CD8-positive, alpha-beta memory T cell (primary cell): ENCODE results near the gene ST3GAL6. TPM values are rescaled to one million over a fixed set of nuclear protein-coding genes. Genes with fewer than 3 reads are reported as not detected.

Experiments
- CTCF ChIA-PET: fragments of 350-600 bp; sonication (Branson Sonifier 250); formaldehyde crosslinking; loops from one replicate; lab custom pipeline; 2021; ENCODE audit warnings: antibody characterized with exemption; lab: Charles Lee
- POLR2A ChIA-PET: fragments of 350-600 bp; sonication (Branson Sonifier 250); formaldehyde crosslinking; loops from one replicate; lab custom pipeline; 2021; ENCODE audit warnings: antibody characterized with exemption; lab: Charles Lee
- DNase-seq, 5 donors: peaks; one replicate each; pipeline versions ENCODE4 v3.0.0 to v3.0.0-alpha.2; 2020 to 2022; ENCODE audit warnings: mixed read lengths in 1 of 5
- H3K27ac ChIP-seq: one replicate; pipeline ENCODE4 v1.7.0; 2013; ENCODE audit warnings: low read depth, mild to moderate bottlenecking, low read length, moderate library complexity
- H3K27me3 ChIP-seq: 2 replicates; pipeline ENCODE4 v1.7.0; 2013; ENCODE audit warnings: low read length, mild to moderate bottlenecking; ENCODE audit not compliant: insufficient read depth, poor library complexity, severe bottlenecking
- H3K36me3 ChIP-seq: 2 replicates; pipeline ENCODE4 v1.7.0; 2013; ENCODE audit warnings: mild to moderate bottlenecking, low read length, moderate library complexity; ENCODE audit not compliant: insufficient read depth
- H3K4me1 ChIP-seq: 2 replicates; pipeline ENCODE4 v1.7.0; 2013; ENCODE audit warnings: mild to moderate bottlenecking, low read length, moderate library complexity; ENCODE audit not compliant: insufficient read depth
- H3K4me3 ChIP-seq: 2 replicates; pipeline ENCODE4 v1.7.0; 2013; ENCODE audit warnings: mild to moderate bottlenecking, low read length
- H3K9me3 ChIP-seq: 2 replicates; pipeline ENCODE4 v1.7.0; 2013; ENCODE audit warnings: mild to moderate bottlenecking, low read length
- H3K27ac Mint-ChIP-seq, 8 donors: one replicate each; pipeline ENCODE4 v1.8.0; 2020 to 2021; ENCODE audit warnings: mixed read lengths in 8 of 8, mild to moderate bottlenecking in 6 of 8, inconsistent platforms in 3 of 8, moderate library complexity in 3 of 8
- H3K27me3 Mint-ChIP-seq, 2 donors: one replicate each; pipeline ENCODE4 v1.8.0; 2020 to 2021; ENCODE audit warnings: mixed read lengths in 2 of 2, mild to moderate bottlenecking in 1 of 2, moderate library complexity in 1 of 2
- H3K36me3 Mint-ChIP-seq, 3 donors: one replicate each; pipeline ENCODE4 v1.8.0; 2020 to 2021; ENCODE audit warnings: mixed read lengths in 3 of 3, inconsistent platforms in 1 of 3, mild to moderate bottlenecking in 1 of 3
- H3K4me1 Mint-ChIP-seq, 3 donors: one replicate each; pipeline ENCODE4 v1.8.0; 2020 to 2021; ENCODE audit warnings: mixed read lengths in 3 of 3, inconsistent platforms in 1 of 3, mild to moderate bottlenecking in 1 of 3
- H3K4me3 Mint-ChIP-seq, 7 donors: one replicate each; pipeline ENCODE4 v1.8.0; 2020 to 2021; ENCODE audit warnings: mixed read lengths in 7 of 7, mild to moderate bottlenecking in 6 of 7, moderate library complexity in 4 of 7, inconsistent platforms in 2 of 7
- H3K9me3 Mint-ChIP-seq, 5 donors: one replicate each; pipeline ENCODE4 v1.8.0; 2020 to 2022; ENCODE audit warnings: mixed read lengths in 5 of 5, mild to moderate bottlenecking in 3 of 5, moderate library complexity in 2 of 5, inconsistent platforms in 1 of 5
- polyA plus RNA-seq: library from polyadenylated mRNA; unstranded; fragments of 300-500 nt; fragmentation: Illumina TruSeq; gene quantifications from one replicate; pipeline ENCODE4 v1.2.3, GENCODE V29; 2021
- total RNA-seq, 2 experiments: library from RNA; stranded (reverse); gene quantifications; one replicate each; pipeline ENCODE4 v1.2.3, GENCODE V29; 2021

The ST3GAL6 gene
- total and polyA plus RNA-seq, 3 experiments from 2014 or later = 0.20 to 0.31 TPM; not detected in 1

DNA sequence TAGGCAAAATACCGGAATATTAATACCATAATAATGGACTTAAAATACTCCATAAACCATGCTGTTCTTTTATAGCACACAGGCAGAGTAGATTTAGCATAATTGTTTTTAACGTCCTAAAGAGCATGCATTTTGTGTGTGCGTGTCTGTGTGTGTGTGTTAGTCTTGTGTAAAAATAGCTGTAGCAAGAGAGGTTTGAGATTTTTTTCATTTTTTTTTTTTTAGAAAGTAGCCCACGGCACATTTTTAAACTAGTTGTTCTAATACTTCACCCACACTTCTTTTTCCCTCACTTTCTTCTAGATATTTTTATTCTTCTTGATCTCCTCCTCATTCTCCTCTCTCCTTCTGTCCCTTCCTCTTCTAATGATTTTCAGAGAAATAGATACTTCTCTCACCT is 7.5 kb upstream of the ST3GAL6 start:
- Histone ChIP-seq H3K4me1 (no peaks in the 10 kb centered on the region), H3K36me3 (no peaks in the 10 kb centered on the region), H3K27me3 (no peaks in the 10 kb centered on the region), H3K9me3 (no peaks in the 10 kb centered on the region), H3K4me3 (no peak overlapping the region), H3K27ac (no peak overlapping the region)
- DNase-seq = no peak
- peaks cover 3 to 31% of the 10 kb centered on the region in 2 donors for H3K27me3 Mint-ChIP-seq
- H3K4me1 Mint-ChIP-seq = no peaks in the 10 kb centered on the region
- CTCF ChIA-PET = no interaction called here
- H3K36me3 Mint-ChIP-seq = no peaks in the 10 kb centered on the region
- POLR2A ChIA-PET = no interaction called here
- H3K4me3 Mint-ChIP-seq = no peak overlapping the region
- H3K27ac Mint-ChIP-seq = no peak overlapping the region
- no peaks in the 10 kb centered on the region for H3K9me3 Mint-ChIP-seq

DNA sequence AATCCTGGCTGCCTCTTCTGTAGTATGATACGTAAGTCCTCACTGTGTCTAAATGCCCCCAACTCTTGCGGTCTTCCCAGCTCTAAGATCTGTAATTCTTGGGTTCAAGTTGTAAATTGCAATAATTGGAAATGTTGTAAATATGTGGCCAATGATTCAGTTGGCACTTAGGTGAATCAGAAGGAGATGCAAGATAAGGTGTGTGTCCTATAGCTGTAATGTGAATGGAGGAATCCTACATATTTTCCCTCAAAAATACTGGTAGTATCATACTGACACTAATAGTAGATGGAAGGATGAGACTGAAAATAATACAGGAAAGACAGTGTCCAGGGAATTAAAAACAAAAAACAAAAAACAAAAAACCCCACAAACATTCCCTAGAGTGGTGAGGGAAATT is 3.5 kb upstream of the ST3GAL6 start:
- Histone ChIP-seq H3K27me3 (no peaks in the 10 kb centered on the region), H3K4me3 (no peak overlapping the region), H3K27ac (no peak overlapping the region), H3K4me1 (no peaks in the 10 kb centered on the region), H3K9me3 (no peaks in the 10 kb centered on the region), H3K36me3 (no peaks in the 10 kb centered on the region)
- Mint-ChIP-seq H3K4me1 (no peaks in the 10 kb centered on the region), H3K27me3 (peaks cover 6 to 30% of the 10 kb centered on the region in 2 donors), H3K4me3 (no peak overlapping the region), H3K36me3 (no peaks in the 10 kb centered on the region), H3K9me3 (no peaks in the 10 kb centered on the region), H3K27ac (no peak overlapping the region)
- DNase-seq = no peak
- ChIA-PET POLR2A (no interaction called here), CTCF (no interaction called here)

DNA sequence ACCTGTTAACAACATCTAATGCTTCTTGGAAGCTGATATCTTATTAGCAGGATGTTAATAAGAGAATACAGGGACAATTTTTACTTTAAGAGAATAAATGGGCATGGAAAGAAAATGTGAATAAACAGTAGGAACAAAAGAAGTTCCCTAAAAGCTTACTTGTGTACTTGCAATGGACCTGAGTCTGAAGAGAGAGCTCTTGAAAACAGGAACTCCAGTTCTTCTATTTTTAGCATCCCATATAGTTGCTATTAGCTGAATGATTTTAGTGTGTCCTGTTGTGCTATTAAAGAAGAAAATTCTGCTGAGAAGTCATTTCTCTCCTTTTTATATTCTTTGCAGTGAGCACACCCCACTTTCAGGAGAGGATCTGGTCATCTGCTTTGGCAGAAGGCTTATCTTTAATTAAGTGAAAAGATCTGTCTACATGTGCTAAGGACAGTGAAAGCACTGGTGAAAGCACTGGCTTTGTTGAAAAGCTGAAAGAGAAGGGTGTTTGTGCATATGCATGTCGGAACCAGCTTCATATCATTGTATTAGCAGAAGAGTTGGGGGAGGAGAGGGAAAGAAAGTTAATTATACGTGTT is 1.4 kb upstream of the ST3GAL6 start:
- Histone ChIP-seq H3K4me1 (no peaks in the 10 kb centered on the region), H3K36me3 (no peaks in the 10 kb centered on the region), H3K27ac (no peak overlapping the region), H3K4me3 (no peak overlapping the region), H3K27me3 (no peaks in the 10 kb centered on the region), H3K9me3 (no peaks in the 10 kb centered on the region)
- POLR2A ChIA-PET = no interaction called here
- CTCF ChIA-PET = no interaction called here
- no peaks in the 10 kb centered on the region for H3K9me3 Mint-ChIP-seq
- H3K27me3 Mint-ChIP-seq = peaks cover 9 to 25% of the 10 kb centered on the region in 2 donors
- no peaks in the 10 kb centered on the region for H3K36me3 Mint-ChIP-seq
- no peak overlapping the region for H3K4me3 Mint-ChIP-seq
- H3K4me1 Mint-ChIP-seq = no peaks in the 10 kb centered on the region
- no peak for DNase-seq
- H3K27ac Mint-ChIP-seq = no peak overlapping the region

DNA sequence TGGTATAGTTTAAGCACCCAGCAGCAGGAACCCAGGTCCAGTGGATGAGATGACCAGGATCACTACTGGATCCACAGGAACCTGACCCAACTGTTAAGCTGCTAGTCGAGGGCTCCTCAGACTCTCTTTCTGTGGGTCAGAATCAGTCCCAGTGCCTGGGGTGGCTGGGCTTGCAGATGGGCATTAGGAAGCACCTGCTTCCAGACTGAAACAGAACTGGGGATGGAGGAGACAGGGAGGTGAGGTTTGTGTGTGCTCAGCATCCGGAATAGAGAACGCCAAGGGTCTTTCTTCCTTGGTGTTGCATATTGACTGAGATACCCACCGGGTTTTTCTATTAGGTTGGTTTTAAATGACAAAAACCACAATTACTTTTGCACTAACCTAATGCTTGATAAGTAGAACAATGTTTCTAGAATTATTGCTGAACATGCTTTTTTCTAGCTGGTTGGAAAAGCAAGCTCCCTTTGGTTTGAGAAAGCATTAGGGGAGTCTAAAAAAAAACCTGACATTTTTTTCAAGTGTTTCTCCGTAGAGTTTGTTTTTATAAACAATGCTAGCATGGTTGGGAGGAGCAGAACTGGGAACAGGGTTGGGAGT is 779 bp downstream of the ST3GAL6 start:
- Mint-ChIP-seq H3K4me1 (no peaks in the 10 kb centered on the region), H3K9me3 (no peaks in the 10 kb centered on the region), H3K27ac (no peak overlapping the region), H3K27me3 (peaks cover 11 to 31% of the 10 kb centered on the region in 2 donors), H3K4me3 (no peak overlapping the region), H3K36me3 (no peaks in the 10 kb centered on the region)
- Histone ChIP-seq H3K4me1 (no peaks in the 10 kb centered on the region), H3K27ac (no peak overlapping the region), H3K4me3 (no peak overlapping the region), H3K9me3 (no peaks in the 10 kb centered on the region), H3K27me3 (no peaks in the 10 kb centered on the region), H3K36me3 (no peaks in the 10 kb centered on the region)
- ChIA-PET CTCF (no interaction called here), POLR2A (no interaction called here)
- DNase-seq = no peak

DNA sequence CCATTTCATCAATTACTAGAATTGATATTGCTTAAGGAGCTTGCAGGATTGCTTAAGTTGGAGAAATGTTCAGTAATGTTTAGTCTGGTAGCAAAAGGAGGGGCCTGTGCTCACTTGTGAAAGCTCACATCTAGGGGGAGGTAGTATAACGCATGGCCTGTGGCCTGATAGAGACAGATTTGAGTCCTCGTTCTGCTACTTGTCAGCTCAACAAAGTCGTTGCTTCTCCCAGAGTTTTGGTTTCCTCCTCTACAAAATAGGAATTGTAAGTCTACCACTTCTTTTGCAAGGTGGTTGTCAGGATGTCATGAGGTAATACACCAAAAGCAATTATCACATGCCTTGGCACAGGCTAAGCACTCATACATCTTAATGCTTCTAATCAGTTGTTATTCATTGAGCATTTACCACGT is 1.3 kb downstream of the ST3GAL6 start:
- Histone ChIP-seq H3K9me3 (no peaks in the 10 kb centered on the region), H3K27me3 (no peaks in the 10 kb centered on the region), H3K36me3 (no peaks in the 10 kb centered on the region), H3K4me1 (no peaks in the 10 kb centered on the region), H3K27ac (no peak overlapping the region), H3K4me3 (no peak overlapping the region)
- H3K4me3 Mint-ChIP-seq = no peak overlapping the region
- CTCF ChIA-PET = no interaction called here
- POLR2A ChIA-PET = no interaction called here
- H3K27ac Mint-ChIP-seq = no peak overlapping the region
- H3K36me3 Mint-ChIP-seq = no peaks in the 10 kb centered on the region
- no peaks in the 10 kb centered on the region for H3K4me1 Mint-ChIP-seq
- peaks cover 11 to 27% of the 10 kb centered on the region in 2 donors for H3K27me3 Mint-ChIP-seq
- no peak for DNase-seq
- no peaks in the 10 kb centered on the region for H3K9me3 Mint-ChIP-seq

DNA sequence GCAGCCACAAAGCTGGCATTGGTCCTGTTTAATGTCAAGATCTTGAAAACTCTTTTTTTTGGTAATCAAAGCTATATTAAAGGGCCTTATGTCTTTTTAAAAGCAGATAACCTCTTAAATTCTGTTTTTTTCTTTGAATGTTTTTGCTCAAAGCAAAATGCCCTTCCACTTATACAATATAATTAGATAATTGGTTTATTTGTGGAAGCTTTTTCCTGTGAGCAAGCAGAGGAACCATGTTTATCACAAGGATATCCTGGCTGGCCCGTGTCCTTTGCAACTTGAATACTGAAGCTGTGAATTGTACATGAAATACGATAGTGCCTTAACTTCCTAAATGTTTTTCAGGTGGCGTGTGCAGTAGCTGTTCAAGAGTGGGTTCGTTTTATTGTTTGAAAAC is 2.6 kb downstream of the ST3GAL6 start:
- no peak for DNase-seq
- peaks cover 11 to 31% of the 10 kb centered on the region in 2 donors for H3K27me3 Mint-ChIP-seq
- no peak overlapping the region for H3K27ac ChIP-seq
- ChIA-PET CTCF (no interaction called here), POLR2A (no interaction called here)
- H3K9me3 Mint-ChIP-seq = no peaks in the 10 kb centered on the region
- no peak overlapping the region for H3K4me3 ChIP-seq
- no peaks in the 10 kb centered on the region for H3K27me3 ChIP-seq
- H3K36me3 Mint-ChIP-seq = no peaks in the 10 kb centered on the region
- H3K4me1 ChIP-seq = no peaks in the 10 kb centered on the region
- peaks cover 0 to 3% (median 3%) of the 10 kb centered on the region in 3 donors for H3K4me1 Mint-ChIP-seq
- H3K9me3 ChIP-seq = no peaks in the 10 kb centered on the region
- H3K4me3 Mint-ChIP-seq = no peak overlapping the region
- H3K36me3 ChIP-seq = no peaks in the 10 kb centered on the region
- H3K27ac Mint-ChIP-seq = no peak overlapping the region

DNA sequence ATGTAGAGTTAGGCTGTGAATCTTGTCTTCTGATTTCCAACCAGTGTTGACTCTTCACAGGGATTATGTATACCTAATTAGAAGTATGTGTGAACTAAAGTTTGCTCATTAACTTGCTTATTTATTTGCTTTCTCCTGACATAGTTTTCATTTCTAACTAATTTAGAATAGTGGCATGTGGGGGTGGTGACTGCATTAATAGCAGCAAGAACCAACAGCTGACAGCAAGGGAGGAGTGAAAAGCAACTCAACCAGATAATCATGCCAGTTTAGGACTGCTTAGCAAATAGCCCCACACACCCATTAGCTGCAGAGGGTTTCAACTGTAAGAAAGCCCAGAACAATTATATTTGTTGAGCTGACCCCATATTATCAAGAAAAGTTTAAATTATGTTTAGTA is 3.8 kb downstream of the ST3GAL6 start:
- Histone ChIP-seq H3K4me1 (no peaks in the 10 kb centered on the region), H3K9me3 (no peaks in the 10 kb centered on the region), H3K36me3 (no peaks in the 10 kb centered on the region), H3K27ac (no peak overlapping the region), H3K4me3 (no peak overlapping the region), H3K27me3 (no peaks in the 10 kb centered on the region)
- no peak overlapping the region for H3K4me3 Mint-ChIP-seq
- DNase-seq = no peak
- H3K27me3 Mint-ChIP-seq = peaks cover 11 to 36% of the 10 kb centered on the region in 2 donors
- ChIA-PET CTCF (no interaction called here), POLR2A (no interaction called here)
- peaks cover 0 to 3% (median 3%) of the 10 kb centered on the region in 3 donors for H3K4me1 Mint-ChIP-seq
- no peak overlapping the region for H3K27ac Mint-ChIP-seq
- no peaks in the 10 kb centered on the region for H3K36me3 Mint-ChIP-seq
- no peaks in the 10 kb centered on the region for H3K9me3 Mint-ChIP-seq

DNA sequence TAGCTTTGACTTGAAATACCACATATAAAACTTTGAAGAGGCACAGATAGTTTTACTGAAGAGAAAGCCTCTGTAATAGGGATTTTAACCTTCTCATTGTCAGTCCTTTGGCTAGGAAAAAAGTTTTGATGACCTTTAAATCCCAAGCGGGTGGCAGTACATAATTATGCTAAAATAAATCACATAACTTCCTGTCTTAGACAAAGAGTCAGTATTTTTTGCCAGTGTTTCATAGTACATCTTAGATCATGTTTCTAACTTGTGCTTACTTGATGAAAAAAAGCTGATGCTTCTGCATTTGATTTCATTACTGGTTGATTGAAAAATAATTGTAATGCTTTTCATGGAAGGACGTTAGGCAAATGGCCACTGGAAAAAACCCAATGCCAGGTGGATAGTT is 5.8 kb downstream of the ST3GAL6 start:
- CTCF ChIA-PET = no interaction called here
- POLR2A ChIA-PET = no interaction called here
- H3K9me3 Mint-ChIP-seq = no peaks in the 10 kb centered on the region

More for the DNA sequence above, 5.8 kb downstream of the ST3GAL6 start:
- Mint-ChIP-seq H3K27me3 (peaks cover 5 to 23% of the 10 kb centered on the region in 2 donors), H3K27ac (no peak overlapping the region), H3K36me3 (no peaks in the 10 kb centered on the region), H3K4me3 (no peak overlapping the region), H3K4me1 (peaks cover 0 to 3% (median 3%) of the 10 kb centered on the region in 3 donors)
- H3K36me3 ChIP-seq = no peaks in the 10 kb centered on the region
- no peaks in the 10 kb centered on the region for H3K27me3 ChIP-seq
- no peak overlapping the region for H3K4me3 ChIP-seq
- no peaks in the 10 kb centered on the region for H3K9me3 ChIP-seq
- H3K27ac ChIP-seq = no peak overlapping the region
- no peaks in the 10 kb centered on the region for H3K4me1 ChIP-seq
- no peak for DNase-seq
